Osteoblast (primary cell): ENCODE measurements around the gene STK32C. TPM values are rescaled to one million over a fixed set of nuclear protein-coding genes. Genes with fewer than 3 reads are reported as not detected.

Source experiments
- DNase-seq: peaks from one replicate; pipeline ENCODE4 v3.0.0; 2011; ENCODE audit warnings: low spot score, mixed read lengths; ENCODE audit not compliant: insufficient read length; ENCODE audit errors: missing footprints
- H2AFZ ChIP-seq: 2 replicates; pipeline ENCODE4 v1.6.0; 2011; ENCODE audit warnings: mild to moderate bottlenecking, low read length
- H3K27ac ChIP-seq: 2 replicates; pipeline ENCODE4 v1.5.1; 2011; ENCODE audit warnings: mild to moderate bottlenecking, low read depth, low read length, moderate library complexity
- H3K27me3 ChIP-seq: 2 replicates; pipeline ENCODE4 v1.6.0; 2012; ENCODE audit warnings: mild to moderate bottlenecking, control low read depth, inconsistent platforms, low read length, moderate library complexity; ENCODE audit not compliant: insufficient read depth
- H3K36me3 ChIP-seq: 2 replicates; pipeline ENCODE4 v1.5.1; 2011; ENCODE audit warnings: mild to moderate bottlenecking, low read length, control low read depth, moderate library complexity; ENCODE audit not compliant: insufficient read depth
- H3K4me1 ChIP-seq: 2 replicates; pipeline ENCODE4 v1.5.1; 2011; ENCODE audit warnings: mild to moderate bottlenecking, low read length, control low read depth, moderate library complexity; ENCODE audit not compliant: insufficient read depth
- H3K4me2 ChIP-seq: 2 replicates; pipeline ENCODE4 v1.6.0; 2011; ENCODE audit warnings: mild to moderate bottlenecking, low read length; ENCODE audit not compliant: insufficient read depth
- H3K4me3 ChIP-seq: fragments of 200-600 bp; sonication (generic); 3 replicates; pipeline ENCODE4 v1.5.1; 2012; ENCODE audit warnings: mild to moderate bottlenecking, low read length, inconsistent platforms; ENCODE audit not compliant: insufficient read depth
- H3K79me2 ChIP-seq: 2 replicates; pipeline ENCODE4 v1.6.0; 2012; ENCODE audit warnings: mild to moderate bottlenecking, low read length, control low read depth, inconsistent platforms; ENCODE audit not compliant: insufficient read depth
- H3K9me3 ChIP-seq: 2 replicates; pipeline ENCODE4 v1.5.1; 2011; ENCODE audit warnings: low read depth, low read length, control low read depth
- H4K20me1 ChIP-seq: 2 replicates; pipeline ENCODE4 v1.6.0; 2012; ENCODE audit warnings: mild to moderate bottlenecking, low read length, control low read depth; ENCODE audit not compliant: insufficient read depth
- total RNA-seq: library from RNA; depleted of rRNA; stranded (reverse); fragments of >200 nt; gene quantifications from 2 replicates; pipeline ENCODE4 v1.2.3, GENCODE V29; 2012
- TF ChIP-seq, protein P1 (sequence below): IDR thresholded peaks from 2 replicates; pipeline ENCODE4 v1.5.1; 2011; ENCODE audit warnings: mild to moderate bottlenecking, low read depth, low read length, moderate library complexity; ENCODE audit errors: extremely low read depth

STK32C gene
- total RNA-seq, 1 donor: 14.5 TPM

DNA sequence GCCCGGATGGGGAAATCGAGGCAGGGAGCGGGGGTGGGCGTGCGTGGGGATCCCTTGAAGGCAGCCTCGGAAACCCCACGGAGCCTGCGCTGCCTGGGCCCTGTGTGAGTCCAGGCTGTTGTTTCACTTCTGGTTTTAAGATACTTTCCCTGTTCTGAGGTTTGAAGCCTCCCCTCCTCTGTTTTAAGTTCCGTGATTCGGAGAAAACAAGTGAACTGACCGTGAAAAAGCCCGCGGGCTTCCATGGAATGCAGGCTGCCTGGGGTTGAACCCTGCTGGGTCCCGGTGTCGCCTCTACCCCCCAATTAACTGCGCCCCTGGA lies 24.6 kb upstream of the STK32C start:
- peak; percentile 80 for DNase-seq
- Histone ChIP-seq H3K27me3 (no peaks in the 10 kb centered on the region), H4K20me1 (peaks cover 7% of the 10 kb centered on the region), H2AFZ (peak overlapping the region; percentile 90), H3K4me2 (peak overlapping the region; percentile 87), H3K9me3 (no peaks in the 10 kb centered on the region), H3K27ac (peak overlapping the region; percentile 17), H3K36me3 (no peaks in the 10 kb centered on the region), H3K4me3 (peak overlapping the region; percentile 92), H3K79me2 (peaks cover 51% of the 10 kb centered on the region), H3K4me1 (peaks cover 24% of the 10 kb centered on the region)
- TF ChIP-seq, protein P1, sequence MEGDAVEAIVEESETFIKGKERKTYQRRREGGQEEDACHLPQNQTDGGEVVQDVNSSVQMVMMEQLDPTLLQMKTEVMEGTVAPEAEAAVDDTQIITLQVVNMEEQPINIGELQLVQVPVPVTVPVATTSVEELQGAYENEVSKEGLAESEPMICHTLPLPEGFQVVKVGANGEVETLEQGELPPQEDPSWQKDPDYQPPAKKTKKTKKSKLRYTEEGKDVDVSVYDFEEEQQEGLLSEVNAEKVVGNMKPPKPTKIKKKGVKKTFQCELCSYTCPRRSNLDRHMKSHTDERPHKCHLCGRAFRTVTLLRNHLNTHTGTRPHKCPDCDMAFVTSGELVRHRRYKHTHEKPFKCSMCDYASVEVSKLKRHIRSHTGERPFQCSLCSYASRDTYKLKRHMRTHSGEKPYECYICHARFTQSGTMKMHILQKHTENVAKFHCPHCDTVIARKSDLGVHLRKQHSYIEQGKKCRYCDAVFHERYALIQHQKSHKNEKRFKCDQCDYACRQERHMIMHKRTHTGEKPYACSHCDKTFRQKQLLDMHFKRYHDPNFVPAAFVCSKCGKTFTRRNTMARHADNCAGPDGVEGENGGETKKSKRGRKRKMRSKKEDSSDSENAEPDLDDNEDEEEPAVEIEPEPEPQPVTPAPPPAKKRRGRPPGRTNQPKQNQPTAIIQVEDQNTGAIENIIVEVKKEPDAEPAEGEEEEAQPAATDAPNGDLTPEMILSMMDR: no peak

DNA sequence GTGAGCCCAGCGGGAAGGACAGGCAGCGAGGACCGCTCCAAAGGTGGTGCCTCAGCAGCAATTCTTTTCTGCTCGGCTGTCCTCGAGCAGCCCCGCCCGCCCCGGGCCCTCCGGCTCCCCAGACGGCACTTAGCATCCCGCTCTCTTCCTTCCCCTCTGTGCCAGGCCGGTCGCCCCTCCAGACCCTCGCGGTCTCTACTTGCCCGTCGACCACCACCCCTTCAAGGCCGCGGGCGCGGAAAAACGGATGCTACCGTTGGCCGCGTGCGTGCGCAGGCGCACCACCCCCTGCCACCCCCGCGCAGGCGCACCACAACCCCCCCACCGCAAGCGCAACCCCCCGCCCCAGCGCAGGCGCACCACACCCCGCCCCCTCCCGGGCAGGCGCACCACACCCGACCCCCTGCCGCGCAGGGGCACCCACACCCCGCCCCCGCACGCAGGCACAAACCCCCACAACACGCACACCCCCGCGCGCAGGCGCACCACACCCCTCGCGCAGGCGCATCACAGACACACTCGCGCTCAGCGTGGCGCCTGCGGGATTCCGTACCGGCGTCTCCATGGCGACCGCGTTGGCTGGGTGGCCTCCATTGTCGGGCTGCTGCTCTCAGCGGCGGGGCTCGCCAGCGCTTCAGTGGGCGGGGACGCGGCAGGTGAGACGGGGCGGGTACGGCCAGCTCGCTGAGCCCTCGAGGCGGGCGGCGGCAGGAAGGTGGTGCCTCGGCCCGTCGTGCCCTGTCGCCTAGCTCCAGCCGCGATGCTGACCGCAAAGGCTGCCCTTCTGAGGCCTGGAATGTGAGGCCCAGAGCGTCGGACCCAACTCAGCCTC lies 24.1 kb upstream of the STK32C start, which contains the start of gene LRRC27:
Gene LRRC27, plus strand, starts transcription at position 593 of the 832 bp plus-strand sequence. CDS start 1,332 bp downstream, outside the sequence.
- H3K36me3 ChIP-seq: no peaks in the 10 kb centered on the region
- no peaks in the 10 kb centered on the region for H3K9me3 ChIP-seq
- peak; percentile 100 for DNase-seq
- H3K4me1 ChIP-seq: peaks cover 24% of the 10 kb centered on the region
- H3K27ac ChIP-seq: peak within 1 kb of the TSS; percentile 66
- peaks cover 55% of the 10 kb centered on the region for H3K79me2 ChIP-seq
- H2AFZ ChIP-seq: peak within 1 kb of the TSS; percentile 91
- TF ChIP-seq, protein P1: no peak
- H3K4me3 ChIP-seq: peak within 1 kb of the TSS; percentile 92
- H3K4me2 ChIP-seq: peak within 1 kb of the TSS; percentile 94
- H3K27me3 ChIP-seq: no peaks in the 10 kb centered on the region
- peaks cover 7% of the 10 kb centered on the region for H4K20me1 ChIP-seq

DNA sequence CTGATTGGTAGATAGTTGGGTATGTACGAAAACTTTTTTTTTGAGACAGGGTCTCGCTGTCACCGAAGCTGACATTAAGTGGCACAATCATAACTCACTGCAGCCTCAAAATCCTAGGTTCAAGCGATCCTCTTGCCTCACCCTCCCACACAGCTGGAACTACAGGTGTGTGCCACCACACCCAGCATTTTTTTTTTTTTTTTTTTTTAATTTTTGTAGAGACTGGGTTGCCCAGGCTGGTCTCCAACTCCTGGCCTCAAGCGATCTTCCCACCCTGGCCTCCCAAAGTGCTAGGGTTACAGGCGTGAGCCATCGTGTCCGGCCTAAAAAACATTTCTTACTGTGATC lies 22.7 kb upstream of the STK32C start:
- no peaks in the 10 kb centered on the region for H3K27me3 ChIP-seq
- TF ChIP-seq, protein P1: no peak
- H3K4me2 ChIP-seq: peak overlapping the region; percentile 94
- H3K4me1 ChIP-seq: peaks cover 24% of the 10 kb centered on the region
- no peak for DNase-seq
- peaks cover 7% of the 10 kb centered on the region for H4K20me1 ChIP-seq
- H3K36me3 ChIP-seq: peaks cover 5% of the 10 kb centered on the region
- H3K79me2 ChIP-seq: peaks cover 65% of the 10 kb centered on the region
- H3K9me3 ChIP-seq: no peaks in the 10 kb centered on the region
- peak overlapping the region; percentile 1 for H3K27ac ChIP-seq
- no peak overlapping the region for H2AFZ ChIP-seq
- H3K4me3 ChIP-seq: peak overlapping the region; percentile 92

DNA sequence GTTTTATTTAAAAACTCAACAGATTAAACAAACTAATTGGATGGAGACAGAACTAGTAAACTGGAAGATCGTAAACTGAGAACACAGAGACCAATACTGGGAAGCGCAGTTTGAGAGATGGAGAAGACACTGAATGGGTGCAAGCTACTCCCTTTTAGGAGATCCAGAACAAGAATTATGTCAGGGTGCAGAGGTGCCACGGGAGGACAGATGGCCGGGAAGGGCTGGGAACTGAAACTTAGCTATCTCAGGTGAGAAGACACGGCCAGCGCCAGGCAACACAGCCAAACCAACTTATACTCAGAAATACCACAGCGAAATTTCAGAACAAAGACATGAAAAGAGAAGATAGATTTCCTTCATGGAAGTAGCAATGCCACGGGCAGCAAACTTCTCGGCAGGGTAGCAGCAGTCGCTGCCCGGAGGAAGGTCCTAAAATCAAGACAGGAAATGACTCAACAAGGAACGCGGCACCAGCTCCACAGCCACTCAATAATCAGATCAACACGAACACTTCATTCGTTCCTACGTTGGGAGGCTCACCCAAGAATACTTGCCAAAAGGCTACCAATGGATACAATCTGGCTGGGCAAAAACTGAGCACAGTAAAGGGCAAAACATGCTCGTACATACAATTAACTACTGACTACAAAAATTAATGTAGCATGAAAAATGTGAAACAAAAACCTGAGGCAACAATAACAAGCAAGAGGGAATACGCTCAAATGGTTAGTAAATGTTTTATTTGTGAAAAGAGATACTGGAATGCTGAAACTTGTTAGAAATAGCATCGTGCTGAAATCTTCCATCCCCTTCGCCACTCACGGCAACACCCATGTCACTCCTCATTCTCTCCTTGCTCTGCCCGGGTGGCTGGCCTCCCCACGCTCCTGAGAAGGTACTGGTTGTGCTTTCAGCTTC lies 22.1 kb upstream of the STK32C start:
- Histone ChIP-seq H3K36me3 (peaks cover 5% of the 10 kb centered on the region), H2AFZ (no peak overlapping the region), H3K27ac (peak overlapping the region; percentile 1), H3K4me2 (peak overlapping the region; percentile 94), H3K79me2 (peaks cover 66% of the 10 kb centered on the region), H3K4me3 (peak overlapping the region; percentile 92), H4K20me1 (peaks cover 7% of the 10 kb centered on the region), H3K27me3 (no peaks in the 10 kb centered on the region), H3K9me3 (no peaks in the 10 kb centered on the region), H3K4me1 (peaks cover 24% of the 10 kb centered on the region)
- peak; percentile 93 for DNase-seq
- TF ChIP-seq, protein P1: no peak
